ENCODE results near the gene SAPCD2.
A peak's percentile ranks its signal among the peaks of the same experiment; 100 is the strongest.
"Not testable (repeated sequence)": the region's sequence is repeated elsewhere in the genome, so short reads cannot be mapped to it uniquely, and the experiment has no call there.

SAPCD2 gene

GRCh38 chr9:137070201-137070905 lies at the start of gene SAPCD2:
SAPCD2 (minus strand) TSS chr9:137070557; CDS start chr9:137070460, 97 bp downstream.
- peak; percentile 84 for DNase-seq

GRCh38 chr9:137118092-137118603 lies 47.8 kb upstream of the SAPCD2 start:
- DNase-seq, result not testable (repeated sequence)

- no peak for DNase-seq
Measured at GRCh38 chr9:137117269-137117731, 46.9 kb upstream of the SAPCD2 start.

GRCh38 chr9:137116728-137117127 lies 46.4 kb upstream of the SAPCD2 start:
- no peak for DNase-seq

GRCh38 chr9:137116027-137116507 lies 45.7 kb upstream of the SAPCD2 start:
- DNase-seq, result no peak

- DNase-seq, result no peak
Measured at GRCh38 chr9:137115394-137116026, 45.2 kb upstream of the SAPCD2 start.

GRCh38 chr9:137114613-137115393 lies 44.4 kb upstream of the SAPCD2 start, which contains the start of gene DPP7:
DPP7 (minus strand) TSS chr9:137114733; CDS start chr9:137114713, 20 bp downstream.
- peak; percentile 75 for DNase-seq

- DNase-seq, result no peak
Measured at GRCh38 chr9:137114220-137114612, 43.9 kb upstream of the SAPCD2 start.

GRCh38 chr9:137113385-137114159 lies 43.2 kb upstream of the SAPCD2 start:
- no peak for DNase-seq

- no peak for DNase-seq
Measured at GRCh38 chr9:137112564-137113384, 42.4 kb upstream of the SAPCD2 start.

- no peak for DNase-seq
Measured at GRCh38 chr9:137111788-137112563, 41.6 kb upstream of the SAPCD2 start.

GRCh38 chr9:137110911-137111787 lies 40.8 kb upstream of the SAPCD2 start:
- no peak for DNase-seq

- DNase-seq, result no peak
Measured at GRCh38 chr9:137110147-137110910, 40.0 kb upstream of the SAPCD2 start.

GRCh38 chr9:137109250-137110146 lies 39.1 kb upstream of the SAPCD2 start:
- DNase-seq, result no peak

- no peak for DNase-seq
Measured at GRCh38 chr9:137108608-137109249, 38.4 kb upstream of the SAPCD2 start.

GRCh38 chr9:137107982-137108381 lies 37.6 kb upstream of the SAPCD2 start:
- no peak for DNase-seq

GRCh38 chr9:137107312-137107921 lies 37.1 kb upstream of the SAPCD2 start:
- DNase-seq, result no peak
